Mucosa of stomach (tissue), 1 donor: Measurements from ENCODE around the gene CCDC93.

Experiments used
- H3K27me3 ChIP-seq: one replicate; pipeline ENCODE4 v1.7.0; 2013; ENCODE audit warnings: mild to moderate bottlenecking, low read length; ENCODE audit not compliant: control insufficient read depth, insufficient read depth
- H3K36me3 ChIP-seq: one replicate; pipeline ENCODE4 v1.7.0; 2013; ENCODE audit warnings: low read length; ENCODE audit not compliant: control insufficient read depth, insufficient read depth
- H3K4me1 ChIP-seq: one replicate; pipeline ENCODE4 v1.7.0; 2013; ENCODE audit warnings: mild to moderate bottlenecking, low read length; ENCODE audit not compliant: control insufficient read depth, insufficient read depth
- H3K4me3 ChIP-seq: one replicate; pipeline ENCODE4 v1.7.0; 2013; ENCODE audit warnings: low read length
- H3K9ac ChIP-seq: one replicate; pipeline ENCODE4 v1.7.0; 2013; ENCODE audit warnings: mild to moderate bottlenecking, low read length, moderate library complexity
- H3K9me3 ChIP-seq: one replicate; pipeline ENCODE4 v1.7.0; 2013; ENCODE audit warnings: mild to moderate bottlenecking, low read length, moderate library complexity; ENCODE audit not compliant: control insufficient read depth
- donor health status: Pancreatic carcinoma.

The CCDC93 gene

DNA sequence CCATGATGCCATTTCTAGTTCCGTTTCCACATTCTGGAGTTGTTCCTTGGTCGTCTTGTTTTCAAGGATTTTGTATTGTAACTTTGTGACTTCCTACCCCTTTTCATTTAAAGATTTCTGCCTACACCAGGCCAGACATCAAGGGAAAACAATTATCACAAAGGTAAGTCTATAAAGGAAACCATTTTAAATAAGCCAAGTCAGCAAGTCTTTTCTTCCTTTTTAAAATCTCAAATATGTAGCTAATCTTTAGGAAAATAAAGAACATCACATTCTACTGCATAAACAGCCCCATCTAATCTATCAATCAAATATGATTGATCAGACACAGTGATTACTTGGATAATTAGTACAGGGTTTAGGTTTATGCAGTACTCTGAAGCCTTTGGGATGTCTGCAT is 38.6 kb upstream of the CCDC93 start:
- Histone ChIP-seq H3K9me3 (no peaks in the 10 kb centered on the region), H3K27me3 (peaks cover 17% of the 10 kb centered on the region), H3K36me3 (no peaks in the 10 kb centered on the region), H3K9ac (no peak overlapping the region), H3K4me1 (no peaks in the 10 kb centered on the region), H3K4me3 (no peak overlapping the region)

DNA sequence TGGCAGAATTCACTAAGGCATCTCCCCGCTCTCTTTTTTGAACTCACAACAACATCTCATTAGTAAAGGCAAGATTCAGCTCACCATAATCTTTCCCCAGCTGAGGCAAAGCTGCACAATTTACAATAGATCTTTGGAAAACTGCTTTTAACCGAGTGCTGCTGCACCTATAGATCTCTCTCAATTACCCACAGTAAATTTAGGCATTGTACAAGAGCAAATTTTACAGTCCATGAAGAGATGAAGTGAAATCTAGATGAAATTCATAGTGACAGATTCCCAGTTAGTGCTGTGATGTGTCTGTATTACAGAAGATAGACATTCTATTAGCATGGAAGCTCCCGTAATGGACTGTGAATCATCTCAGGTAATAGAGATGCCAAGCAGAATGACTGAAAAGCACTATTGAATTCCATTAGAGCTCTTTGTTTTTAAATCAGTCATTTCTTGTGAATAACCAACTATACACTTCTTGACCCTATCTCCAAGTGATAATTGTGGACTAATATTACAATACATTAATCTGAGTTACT is 38.0 kb upstream of the CCDC93 start:
- H3K4me3 ChIP-seq, result no peak overlapping the region
- no peak overlapping the region for H3K9ac ChIP-seq
- H3K27me3 ChIP-seq, result peaks cover 17% of the 10 kb centered on the region
- H3K9me3 ChIP-seq, result no peaks in the 10 kb centered on the region
- no peaks in the 10 kb centered on the region for H3K36me3 ChIP-seq
- peaks cover 4% of the 10 kb centered on the region for H3K4me1 ChIP-seq

DNA sequence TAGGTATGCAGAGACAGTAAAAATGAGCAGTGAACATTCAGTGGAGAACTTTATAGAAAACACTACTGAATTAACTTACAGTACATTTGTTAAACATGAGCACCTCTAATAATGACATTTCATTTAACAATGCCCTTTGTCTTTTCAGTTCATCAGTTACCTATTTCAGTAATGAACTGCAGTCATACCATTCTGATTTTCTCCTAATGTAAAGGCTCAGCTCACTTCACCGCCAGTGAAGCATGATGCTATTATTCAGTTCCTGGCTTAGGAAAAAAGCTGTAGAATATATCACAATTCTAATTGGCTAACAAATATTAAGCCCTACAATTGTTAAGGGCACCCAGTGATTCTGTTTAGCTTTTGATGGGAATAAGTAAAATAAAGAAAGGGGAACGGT is 37.1 kb upstream of the CCDC93 start:
- Histone ChIP-seq H3K27me3 (peaks cover 17% of the 10 kb centered on the region), H3K4me3 (no peak overlapping the region), H3K36me3 (no peaks in the 10 kb centered on the region), H3K9ac (no peak overlapping the region), H3K4me1 (peaks cover 6% of the 10 kb centered on the region), H3K9me3 (no peaks in the 10 kb centered on the region)

DNA sequence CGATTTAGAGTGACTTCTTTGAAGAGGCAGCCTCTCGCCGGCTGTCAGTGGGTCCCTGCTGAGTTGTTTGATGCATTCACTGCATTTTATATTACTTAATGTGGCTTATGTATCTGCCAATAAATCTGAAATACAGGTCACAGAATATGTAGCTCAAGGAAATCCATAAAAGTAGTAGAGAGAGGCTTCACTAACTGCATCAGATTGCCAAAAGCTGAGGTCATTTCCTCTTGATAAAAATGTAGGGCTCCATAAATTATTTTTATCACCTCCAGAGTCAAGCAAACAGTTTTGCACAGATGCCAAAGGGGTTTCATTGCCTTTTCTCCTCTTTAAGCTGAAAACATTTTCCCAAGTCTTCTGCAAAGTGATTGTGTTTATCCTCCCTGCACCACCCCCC is 36.5 kb upstream of the CCDC93 start:
- H3K36me3 ChIP-seq, result no peaks in the 10 kb centered on the region
- no peak overlapping the region for H3K4me3 ChIP-seq
- H3K4me1 ChIP-seq, result peaks cover 6% of the 10 kb centered on the region
- peaks cover 17% of the 10 kb centered on the region for H3K27me3 ChIP-seq
- H3K9me3 ChIP-seq, result no peaks in the 10 kb centered on the region
- no peak overlapping the region for H3K9ac ChIP-seq

GRCh38 chr2:118049816-118050140 is 35.9 kb upstream of the CCDC93 start:
- Histone ChIP-seq H3K9me3 (no peaks in the 10 kb centered on the region), H3K27me3 (peaks cover 17% of the 10 kb centered on the region), H3K36me3 (no peaks in the 10 kb centered on the region), H3K4me3 (no peak overlapping the region), H3K9ac (no peak overlapping the region), H3K4me1 (peaks cover 6% of the 10 kb centered on the region)

- Histone ChIP-seq H3K36me3 (no peaks in the 10 kb centered on the region), H3K9ac (no peak overlapping the region), H3K9me3 (no peaks in the 10 kb centered on the region), H3K4me3 (no peak overlapping the region), H3K4me1 (peaks cover 6% of the 10 kb centered on the region), H3K27me3 (peaks cover 17% of the 10 kb centered on the region)
Observed at GRCh38 chr2:118049140-118049815, 35.4 kb upstream of the CCDC93 start.

GRCh38 chr2:118048401-118048800 is 34.5 kb upstream of the CCDC93 start:
- H3K4me1 ChIP-seq, result peaks cover 6% of the 10 kb centered on the region
- no peaks in the 10 kb centered on the region for H3K9me3 ChIP-seq
- no peak overlapping the region for H3K9ac ChIP-seq
- no peaks in the 10 kb centered on the region for H3K36me3 ChIP-seq
- H3K27me3 ChIP-seq, result peaks cover 17% of the 10 kb centered on the region
- H3K4me3 ChIP-seq, result no peak overlapping the region

DNA sequence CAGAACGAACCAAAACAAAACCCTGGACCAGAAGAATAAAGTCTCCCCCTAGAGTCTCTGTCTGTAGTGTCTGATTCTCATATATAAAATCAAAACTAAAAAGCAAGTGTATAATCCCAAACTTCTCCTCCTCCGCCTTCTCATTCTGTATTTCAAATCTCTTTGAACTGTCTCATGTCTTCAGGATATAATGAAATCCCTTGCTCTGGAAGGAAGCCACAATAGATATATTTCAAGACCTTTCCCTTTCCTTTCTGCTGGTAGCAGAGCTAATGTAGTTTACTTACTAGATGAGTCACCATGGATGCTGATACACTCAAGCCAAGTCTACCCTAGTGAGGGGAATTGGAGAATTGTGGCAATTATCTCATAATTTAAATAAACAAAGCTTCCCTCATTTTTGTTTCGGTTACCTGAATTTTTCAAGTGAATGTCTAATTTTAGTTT is 33.5 kb upstream of the CCDC93 start:
- H3K27me3 ChIP-seq, result peaks cover 17% of the 10 kb centered on the region
- no peaks in the 10 kb centered on the region for H3K9me3 ChIP-seq
- no peaks in the 10 kb centered on the region for H3K36me3 ChIP-seq
- no peak overlapping the region for H3K4me3 ChIP-seq
- H3K4me1 ChIP-seq, result peaks cover 6% of the 10 kb centered on the region
- H3K9ac ChIP-seq, result no peak overlapping the region

DNA sequence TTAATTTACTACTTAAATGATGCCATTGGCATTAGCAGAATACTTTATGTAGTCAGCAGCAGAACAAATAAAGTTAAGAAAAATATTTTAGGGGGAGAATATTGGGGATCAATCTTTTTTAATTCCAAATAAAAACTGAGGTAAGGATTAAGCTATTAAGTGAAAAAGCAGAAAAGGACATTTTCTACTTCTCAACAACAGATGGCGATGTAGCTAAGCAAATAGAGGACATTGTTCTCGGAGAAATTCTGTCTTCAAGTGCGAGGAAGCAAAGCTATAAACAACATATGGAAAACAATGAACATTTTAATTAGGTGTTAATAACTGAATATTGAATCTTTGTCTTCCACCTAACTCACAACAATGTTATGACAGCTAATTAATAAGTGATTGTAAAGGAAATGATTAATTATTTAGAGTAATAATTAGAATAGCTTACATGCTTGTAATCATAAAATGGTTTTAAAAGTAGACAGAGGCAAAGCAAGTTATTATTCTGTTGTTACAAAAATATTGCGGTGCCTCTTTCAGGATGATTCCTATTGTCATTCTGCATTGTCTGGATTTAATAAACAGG is 32.9 kb upstream of the CCDC93 start:
- Histone ChIP-seq H3K4me3 (no peak overlapping the region), H3K4me1 (peaks cover 6% of the 10 kb centered on the region), H3K36me3 (no peaks in the 10 kb centered on the region), H3K27me3 (peaks cover 15% of the 10 kb centered on the region), H3K9ac (no peak overlapping the region), H3K9me3 (no peaks in the 10 kb centered on the region)

- H3K4me1 ChIP-seq, result peaks cover 6% of the 10 kb centered on the region
- H3K9me3 ChIP-seq, result no peaks in the 10 kb centered on the region
- H3K27me3 ChIP-seq, result peaks cover 5% of the 10 kb centered on the region
- H3K4me3 ChIP-seq, result no peak overlapping the region
- H3K36me3 ChIP-seq, result no peaks in the 10 kb centered on the region
- no peak overlapping the region for H3K9ac ChIP-seq
Observed at GRCh38 chr2:118045286-118045685, 31.4 kb upstream of the CCDC93 start.

- Histone ChIP-seq H3K4me1 (peaks cover 6% of the 10 kb centered on the region), H3K9me3 (no peaks in the 10 kb centered on the region), H3K27me3 (peaks cover 5% of the 10 kb centered on the region), H3K36me3 (no peaks in the 10 kb centered on the region), H3K4me3 (no peak overlapping the region), H3K9ac (no peak overlapping the region)
Observed at GRCh38 chr2:118044854-118045253, 31.0 kb upstream of the CCDC93 start.

- Histone ChIP-seq H3K27me3 (no peaks in the 10 kb centered on the region), H3K9me3 (no peaks in the 10 kb centered on the region), H3K36me3 (no peaks in the 10 kb centered on the region), H3K9ac (no peak overlapping the region), H3K4me1 (peaks cover 6% of the 10 kb centered on the region), H3K4me3 (no peak overlapping the region)
Observed at GRCh38 chr2:118044103-118044716, 30.3 kb upstream of the CCDC93 start.
